AG09309 (cell line): Measurements from ENCODE around the gene FRAT1.

ENCODE experiments used
- DNase-seq: peaks from one replicate; pipeline ENCODE4 v3.0.0-alpha.2; 2010; ENCODE audit warnings: low read depth
- H3K4me3 ChIP-seq: 2 replicates; pipeline ENCODE4 v1.5.1; 2011; ENCODE audit warnings: mild to moderate bottlenecking, low read depth, low read length, moderate library complexity; ENCODE audit not compliant: control insufficient read depth
- CTCF ChIP-seq: IDR thresholded peaks from 2 replicates; pipeline ENCODE4 v1.5.1; 2011; ENCODE audit warnings: mild to moderate bottlenecking, low read depth, low read length, inconsistent platforms; ENCODE audit not compliant: insufficient read depth, control insufficient read depth; ENCODE audit errors: missing control alignments

Gene FRAT1

GRCh38 chr10:97349752-97350513 lies 30.9 kb downstream of the FRAT1 start:
- no peak for DNase-seq
- H3K4me3 ChIP-seq = no peak overlapping the region
- no peak for TF ChIP-seq CTCF

GRCh38 chr10:97353945-97354344 lies 34.9 kb downstream of the FRAT1 start:
- DNase-seq = no peak
- H3K4me3 ChIP-seq = no peak overlapping the region
- no peak for TF ChIP-seq CTCF

GRCh38 chr10:97355571-97355975 lies 36.5 kb downstream of the FRAT1 start:
- TF ChIP-seq CTCF = peak; percentile 32

GRCh38 chr10:97356318-97356914 lies 37.3 kb downstream of the FRAT1 start:
- no peak for DNase-seq
- no peak overlapping the region for H3K4me3 ChIP-seq
- no peak for TF ChIP-seq CTCF

More at GRCh38 chr10:97355571-97355975, 36.5 kb downstream of the FRAT1 start:
- no peak overlapping the region for H3K4me3 ChIP-seq
- DNase-seq = no peak

- H3K4me3 ChIP-seq = no peak overlapping the region
- no peak for TF ChIP-seq CTCF
- DNase-seq = no peak
Observed at GRCh38 chr10:97356918-97357317, 37.8 kb downstream of the FRAT1 start.

- TF ChIP-seq CTCF = no peak
- DNase-seq = no peak
- no peak overlapping the region for H3K4me3 ChIP-seq
Observed at GRCh38 chr10:97358349-97358748, 39.3 kb downstream of the FRAT1 start.
